HepG2 (cell line): ENCODE results near the gene FETUB. TPM values are rescaled to one million over a fixed set of nuclear protein-coding genes. Genes with fewer than 3 reads are reported as not detected.

Source experiments
- GATA4 ChIP-seq: sonication (generic); IDR thresholded peaks from 2 replicates; pipeline ENCODE4 v1.6.1; 2016; ENCODE audit warnings: antibody characterized with exemption, low read depth, borderline replicate concordance
- KDM2A ChIP-seq: sonication (generic); formaldehyde crosslinking; IDR thresholded peaks from 2 replicates; pipeline ENCODE4 v1.4.0; 2020; ENCODE audit warnings: low read depth, missing genetic modification reagents, borderline replicate concordance
- KIAA2018 ChIP-seq: sonication (generic); formaldehyde crosslinking; IDR thresholded peaks from 2 replicates; pipeline ENCODE4 v1.5.0; 2020; ENCODE audit warnings: mild to moderate bottlenecking, missing genetic modification reagents, borderline replicate concordance
- MAFK ChIP-seq, 2 experiments: IDR thresholded peaks in 1 of 2; conservative IDR thresholded peaks in 1 of 2; 2 replicates each; pipeline ENCODE4 v1.6.1; 2011; ENCODE audit warnings: improper control_type of control experiment in 2 of 2, low read length in 2 of 2
- RELA ChIP-seq: sonication (generic); formaldehyde crosslinking; IDR thresholded peaks from 2 replicates; pipeline ENCODE4 v1.4.0; 2020; ENCODE audit warnings: missing genetic modification reagents
- ZEB1 ChIP-seq: IDR thresholded peaks from 2 replicates; pipeline ENCODE4 v1.6.1; 2012; ENCODE audit warnings: mild to moderate bottlenecking, low read depth, inconsistent platforms; ENCODE audit not compliant: insufficient replicate concordance
- ZNF253 ChIP-seq: sonication (generic); formaldehyde crosslinking; IDR thresholded peaks from 2 replicates; pipeline ENCODE4 v1.8.0; 2022; ENCODE audit warnings: mild to moderate bottlenecking, missing genetic modification reagents, borderline replicate concordance
- ZNF563 ChIP-seq: sonication (generic); formaldehyde crosslinking; IDR thresholded peaks from 2 replicates; pipeline ENCODE4 v1.8.0; 2022; ENCODE audit warnings: mild to moderate bottlenecking, moderate library complexity, missing genetic modification reagents
- ZNF576 ChIP-seq: sonication (generic); formaldehyde crosslinking; IDR thresholded peaks from 2 replicates; pipeline ENCODE4 v1.4.0; 2020; ENCODE audit warnings: mild to moderate bottlenecking, missing genetic modification reagents
- ZNF703 ChIP-seq: sonication (generic); formaldehyde crosslinking; IDR thresholded peaks from 2 replicates; pipeline ENCODE4 v1.5.1; 2020; ENCODE audit warnings: missing genetic modification reagents, mild to moderate bottlenecking, moderate library complexity, borderline replicate concordance
- ZNF781 ChIP-seq: sonication (generic); formaldehyde crosslinking; IDR thresholded peaks from 2 replicates; pipeline ENCODE4 v1.5.1; 2020; ENCODE audit warnings: borderline replicate concordance, mild to moderate bottlenecking, missing genetic modification reagents; ENCODE audit errors: not compliant biosample characterization
- polyA plus RNA-seq, 8 experiments: library from polyadenylated mRNA; depleted of rRNA in 3 of 8; stranded (reverse) in 7 of 8; unstranded in 1 of 8; fragments of >200 nt; fragmentation: Illumina TruSeq in 4 of 8; extraction: Trizol in 4 of 8; gene quantifications; 2 replicates each; pipeline versions ENCODE4 v1.2.1 to v1.2.3, GENCODE V29; 2011 to 2016; ENCODE audit warnings: low read depth in 4 of 8, missing spikeins in 1 of 8, mixed read lengths in 1 of 8; ENCODE audit not compliant: insufficient read depth in 1 of 8
- total RNA-seq, 5 experiments: library from RNA; depleted of rRNA; stranded (reverse); fragments of >200 nt; fragmentation: Illumina TruSeq; extraction: Trizol; gene quantifications; 2 replicates each; pipeline ENCODE4 v1.2.3, GENCODE V29; 2016; ENCODE audit warnings: low read depth in 1 of 5
- TF ChIP-seq, protein P1 (sequence below): sonication (generic); formaldehyde crosslinking; conservative IDR thresholded peaks from 2 replicates; pipeline ENCODE4 v1.8.0; 2022; ENCODE audit warnings: missing genetic modification reagents
- TF ChIP-seq, protein P2 (sequence below): IDR thresholded peaks from 2 replicates; pipeline ENCODE4 v1.6.1; 2016; ENCODE audit warnings: low read depth

FETUB gene
- total and polyA plus RNA-seq, 2 of the 13 experiments (the other 11 are each of a cell fraction or from before 2014, with no cell fraction given), result 2.1 to 4.4 TPM

- no peak for TF ChIP-seq ZNF253 (CRISPR knock-in tag)
- TF ChIP-seq ZNF563 (CRISPR knock-in tag), result no peak
- TF ChIP-seq, protein P1, sequence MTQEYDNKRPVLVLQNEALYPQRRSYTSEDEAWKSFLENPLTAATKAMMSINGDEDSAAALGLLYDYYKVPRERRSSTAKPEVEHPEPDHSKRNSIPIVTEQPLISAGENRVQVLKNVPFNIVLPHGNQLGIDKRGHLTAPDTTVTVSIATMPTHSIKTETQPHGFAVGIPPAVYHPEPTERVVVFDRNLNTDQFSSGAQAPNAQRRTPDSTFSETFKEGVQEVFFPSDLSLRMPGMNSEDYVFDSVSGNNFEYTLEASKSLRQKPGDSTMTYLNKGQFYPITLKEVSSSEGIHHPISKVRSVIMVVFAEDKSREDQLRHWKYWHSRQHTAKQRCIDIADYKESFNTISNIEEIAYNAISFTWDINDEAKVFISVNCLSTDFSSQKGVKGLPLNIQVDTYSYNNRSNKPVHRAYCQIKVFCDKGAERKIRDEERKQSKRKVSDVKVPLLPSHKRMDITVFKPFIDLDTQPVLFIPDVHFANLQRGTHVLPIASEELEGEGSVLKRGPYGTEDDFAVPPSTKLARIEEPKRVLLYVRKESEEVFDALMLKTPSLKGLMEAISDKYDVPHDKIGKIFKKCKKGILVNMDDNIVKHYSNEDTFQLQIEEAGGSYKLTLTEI (CRISPR knock-in tag), result no peak
- peak; percentile 79 for TF ChIP-seq ZNF781 (CRISPR knock-in tag)
- TF ChIP-seq, protein P2, sequence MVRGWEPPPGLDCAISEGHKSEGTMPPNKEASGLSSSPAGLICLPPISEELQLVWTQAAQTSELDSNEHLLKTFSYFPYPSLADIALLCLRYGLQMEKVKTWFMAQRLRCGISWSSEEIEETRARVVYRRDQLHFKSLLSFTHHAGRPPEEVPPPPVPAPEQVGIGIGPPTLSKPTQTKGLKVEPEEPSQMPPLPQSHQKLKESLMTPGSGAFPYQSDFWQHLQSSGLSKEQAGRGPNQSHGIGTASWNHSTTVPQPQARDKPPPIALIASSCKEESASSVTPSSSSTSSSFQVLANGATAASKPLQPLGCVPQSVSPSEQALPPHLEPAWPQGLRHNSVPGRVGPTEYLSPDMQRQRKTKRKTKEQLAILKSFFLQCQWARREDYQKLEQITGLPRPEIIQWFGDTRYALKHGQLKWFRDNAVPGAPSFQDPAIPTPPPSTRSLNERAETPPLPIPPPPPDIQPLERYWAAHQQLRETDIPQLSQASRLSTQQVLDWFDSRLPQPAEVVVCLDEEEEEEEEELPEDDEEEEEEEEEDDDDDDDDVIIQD (CRISPR knock-in tag), result 0 out of 2 replicates have a peak, but pooled peaks have one; percentile 5
- no peak for TF ChIP-seq ZEB1
- no peak for TF ChIP-seq KIAA2018 (CRISPR knock-in tag)
- no peak for TF ChIP-seq ZNF576 (CRISPR knock-in tag)
- no peak for TF ChIP-seq ZNF703 (CRISPR knock-in tag)
- no peak; the same call in 1 of the 2 replicates for TF ChIP-seq GATA4
- no peak for TF ChIP-seq RELA (CRISPR knock-in tag)
- TF ChIP-seq MAFK (conservative IDR thresholded peaks at IDR 0.05 in 1 of 2, IDR thresholded peaks at IDR 0.05 in 1 of 2; ENCODE audit: low read length in 2 of 2), result no peak
- TF ChIP-seq KDM2A (CRISPR knock-in tag), result no peak; the same call in 1 of the 2 replicates
These were observed 25.4 kb upstream of the FETUB start (continued) for GRCh38 chr3:186614597-186615483.
